CD4-positive, alpha-beta T cell treated with Interferon alpha-2 for 1 hour (primary cell): ENCODE measurements around the gene COPG1.

ENCODE experiments used
- DNase-seq, 2 donors: peaks; one replicate each; pipeline ENCODE4 v3.0.0-alpha.2; 2020 to 2022

Gene COPG1

DNA sequence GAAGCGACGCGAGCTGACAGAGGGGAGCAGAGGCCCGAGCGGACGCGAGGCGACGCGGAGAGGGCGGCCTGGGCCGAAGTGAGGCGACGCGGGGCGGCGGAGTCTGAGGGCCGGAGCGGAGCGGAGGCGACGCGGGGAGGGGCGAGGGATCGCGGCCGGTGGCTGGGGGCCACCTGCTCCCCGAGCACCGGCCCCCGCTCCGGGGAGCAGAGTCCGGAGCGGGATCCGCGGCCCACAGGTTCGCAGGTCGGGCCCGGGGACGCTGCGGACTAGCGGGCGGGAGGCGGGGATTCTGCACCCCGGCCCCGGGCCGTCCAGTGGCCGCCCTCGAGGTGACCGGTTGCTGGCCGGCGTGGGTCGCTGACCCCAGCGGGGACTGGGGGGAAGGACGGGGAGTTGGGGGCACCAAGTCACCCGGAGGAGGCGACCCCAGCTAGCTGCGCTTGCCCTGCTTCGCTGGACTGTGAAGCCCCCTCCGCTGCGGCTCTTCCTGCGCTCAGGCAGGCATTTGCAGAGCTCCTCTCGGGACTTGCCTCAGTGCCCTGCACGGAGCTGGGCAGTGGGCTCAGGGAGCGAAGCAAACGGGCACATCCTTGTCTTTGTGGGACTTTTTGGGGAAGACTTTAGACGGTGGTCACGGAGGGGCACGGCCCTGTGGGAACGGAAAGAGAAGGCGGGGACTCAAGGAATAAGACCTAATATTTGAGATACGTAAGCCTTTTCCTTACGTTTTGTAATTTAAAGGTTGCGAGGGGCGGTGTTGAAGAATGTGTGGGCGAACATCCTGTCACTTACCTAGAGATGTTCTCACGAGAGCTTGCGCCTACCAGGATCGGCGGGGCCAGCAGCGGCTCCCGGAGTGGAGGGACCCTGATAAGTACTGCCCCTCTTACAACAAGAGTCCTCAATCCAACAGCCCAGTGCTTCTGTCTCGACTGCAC is 29.8 kb downstream of the COPG1 start:
- peak; percentile 32 to 63 for DNase-seq

DNA sequence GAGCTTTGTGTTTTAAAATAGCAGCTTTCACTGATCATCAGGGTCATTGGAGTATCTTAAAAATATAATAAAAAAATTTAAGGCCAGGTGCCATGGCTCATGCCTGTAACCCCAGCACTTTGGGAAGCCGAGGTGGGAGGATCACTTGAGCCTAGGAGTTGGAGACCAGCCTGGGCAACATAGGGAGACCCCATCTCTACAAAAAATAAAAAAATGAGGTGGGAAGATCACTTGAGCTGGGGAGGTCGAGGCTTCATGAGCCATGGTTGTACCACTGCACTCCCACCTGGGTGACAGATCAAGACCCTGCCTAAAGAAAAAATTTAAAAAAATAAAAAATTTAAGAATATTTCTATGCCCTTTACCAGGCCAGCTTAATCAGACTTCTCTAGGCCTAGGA is 30.8 kb downstream of the COPG1 start:
- DNase-seq, result no peak

DNA sequence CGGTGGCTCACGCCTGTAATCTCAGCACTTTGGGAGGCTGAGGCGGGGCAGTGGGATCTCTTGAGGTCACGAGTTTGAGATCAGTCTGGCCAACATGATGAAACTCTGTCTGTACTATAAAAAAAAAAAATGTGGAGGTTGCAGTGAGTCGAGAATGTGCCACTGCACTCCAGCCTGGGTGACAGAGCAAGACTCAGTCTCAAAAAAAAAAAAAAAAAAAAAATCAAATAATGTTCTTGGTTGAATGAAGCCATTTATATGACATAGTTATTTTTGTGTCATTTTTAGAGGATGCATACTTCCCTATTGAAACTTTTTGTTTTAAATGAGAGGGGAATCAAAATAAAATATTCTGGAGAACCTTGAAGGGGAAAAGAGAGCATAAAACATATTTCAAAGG is 32.3 kb downstream of the COPG1 start:
- no peak for DNase-seq

DNA sequence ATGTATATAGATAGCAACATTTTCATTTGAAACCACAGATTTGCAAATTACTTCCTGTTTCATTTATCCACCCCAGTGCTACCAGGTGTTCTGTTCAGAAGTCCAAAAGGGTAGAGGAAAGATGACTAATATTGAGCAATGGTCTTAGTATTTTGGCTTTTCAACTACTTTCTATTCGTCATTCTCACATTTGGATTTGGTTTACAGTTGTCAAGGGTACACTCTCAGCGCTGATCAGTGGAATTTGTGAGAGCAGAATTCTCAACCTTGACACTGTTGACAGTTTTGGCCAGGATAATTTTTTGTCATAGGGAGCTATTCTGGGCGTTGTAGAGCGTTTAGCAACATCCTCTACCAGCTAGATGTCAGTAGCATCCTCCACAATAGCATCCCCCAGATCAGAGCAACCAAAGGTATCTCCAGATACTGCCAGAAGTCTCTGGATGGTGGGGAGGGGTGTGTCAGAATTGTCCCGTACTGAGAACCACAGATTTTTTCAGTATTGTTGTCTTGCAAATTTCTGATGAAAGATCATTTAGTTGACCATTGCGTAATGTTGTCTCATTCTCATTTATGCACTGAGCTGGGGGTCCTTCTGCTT is 33.4 kb downstream of the COPG1 start:
- DNase-seq, result peak in 1 of 2 donors; percentile 53

DNA sequence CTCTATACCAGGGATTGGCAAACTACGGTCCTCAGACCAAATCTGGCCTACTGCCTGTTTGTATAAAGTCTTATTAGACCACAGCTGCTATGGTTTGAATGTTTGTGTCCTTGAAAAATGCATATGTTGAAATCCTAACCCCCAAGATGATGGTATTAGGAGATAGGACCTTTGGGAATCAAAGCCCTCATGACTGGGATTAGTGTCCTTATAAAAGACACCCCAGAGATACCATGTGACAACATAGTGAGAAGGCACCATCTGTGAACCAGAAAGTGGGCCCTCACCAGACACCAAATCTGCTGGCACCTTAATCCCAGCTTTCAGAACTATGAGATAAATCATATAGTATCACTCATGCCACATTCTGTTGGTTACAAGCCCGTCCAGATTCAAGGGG is 36.7 kb downstream of the COPG1 start:
- no peak for DNase-seq

DNA sequence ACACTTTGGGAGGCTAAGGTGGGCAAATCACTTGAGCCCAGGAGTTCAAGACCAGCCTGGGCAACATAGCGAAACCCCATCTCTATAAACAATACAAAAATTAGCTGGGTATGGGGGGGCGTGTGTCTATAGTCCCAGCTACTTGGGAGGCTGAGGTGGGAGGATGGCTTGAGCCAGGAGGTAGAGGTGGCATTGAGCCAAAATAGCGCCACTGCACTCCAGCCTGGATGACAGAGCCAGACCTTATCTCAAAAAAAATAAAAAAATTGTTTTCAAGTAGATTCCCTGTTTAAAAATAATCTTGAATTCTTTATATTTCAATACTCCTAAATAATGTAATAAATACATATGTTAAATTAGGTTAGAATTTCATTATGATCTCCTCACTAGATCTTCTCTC is 39.0 kb downstream of the COPG1 start:
- DNase-seq, result no peak

DNA sequence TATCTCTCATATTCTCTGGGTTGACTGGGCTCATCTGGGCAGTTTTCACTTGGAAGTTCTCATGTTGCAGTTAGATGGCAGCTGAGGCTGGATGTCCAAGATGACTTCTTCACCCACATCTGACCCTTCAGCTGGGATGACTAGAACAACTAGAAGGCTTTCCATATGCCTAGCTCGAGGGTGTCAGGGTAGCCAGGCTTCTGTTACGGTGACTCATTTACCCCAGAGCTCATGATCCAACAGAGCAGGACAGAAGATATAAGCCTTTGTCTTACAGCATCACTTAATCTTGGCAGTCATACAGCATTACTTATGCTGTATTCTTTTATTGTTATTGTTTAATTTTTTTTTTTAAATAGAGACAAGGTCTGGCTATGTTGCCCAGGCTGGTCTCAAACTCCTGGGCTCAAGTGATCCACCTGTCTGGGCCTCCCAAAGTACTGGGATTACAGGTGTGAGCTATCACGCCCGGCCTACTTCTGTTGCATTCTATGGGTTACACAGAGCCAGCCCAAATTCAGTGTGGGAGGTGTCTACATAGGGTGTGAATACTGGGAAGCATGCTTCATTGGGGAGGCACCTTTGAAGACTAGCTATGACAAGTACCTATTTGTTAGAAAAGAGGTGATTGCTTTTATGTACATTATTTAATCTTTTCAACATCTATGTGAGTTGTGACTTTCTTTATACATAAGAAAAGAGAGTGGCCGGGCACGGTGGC is 40.0 kb downstream of the COPG1 start:
- no peak for DNase-seq

DNA sequence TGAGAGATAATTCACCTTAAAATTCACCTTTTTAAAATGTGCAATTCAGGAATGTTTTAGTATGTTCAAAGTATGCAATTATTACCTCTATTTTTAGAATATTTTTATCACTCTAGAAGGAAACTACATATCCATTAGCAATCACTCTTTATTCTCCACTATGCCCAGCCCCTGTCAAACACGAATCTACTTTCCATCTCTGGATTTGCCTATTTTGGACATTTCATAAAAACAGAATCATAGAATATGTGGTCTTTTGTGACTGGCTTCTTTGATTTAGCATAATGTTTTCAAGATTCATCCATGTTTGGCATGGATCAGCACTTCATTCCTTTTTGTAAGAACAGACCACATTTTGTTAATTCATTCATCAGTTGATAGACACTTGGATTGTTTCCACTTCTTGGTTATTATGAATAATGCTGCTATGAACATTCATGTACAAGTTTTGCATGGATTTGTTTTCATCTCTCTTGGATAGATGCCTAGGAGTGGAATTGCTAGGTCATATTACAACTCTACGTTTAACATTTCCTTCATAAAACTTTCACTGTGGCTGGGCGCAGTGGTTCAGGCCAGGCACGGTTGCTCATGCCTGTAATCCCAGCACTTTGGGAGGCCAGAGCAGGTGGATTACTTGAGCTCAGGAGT is 42.0 kb downstream of the COPG1 start:
- DNase-seq, result no peak

DNA sequence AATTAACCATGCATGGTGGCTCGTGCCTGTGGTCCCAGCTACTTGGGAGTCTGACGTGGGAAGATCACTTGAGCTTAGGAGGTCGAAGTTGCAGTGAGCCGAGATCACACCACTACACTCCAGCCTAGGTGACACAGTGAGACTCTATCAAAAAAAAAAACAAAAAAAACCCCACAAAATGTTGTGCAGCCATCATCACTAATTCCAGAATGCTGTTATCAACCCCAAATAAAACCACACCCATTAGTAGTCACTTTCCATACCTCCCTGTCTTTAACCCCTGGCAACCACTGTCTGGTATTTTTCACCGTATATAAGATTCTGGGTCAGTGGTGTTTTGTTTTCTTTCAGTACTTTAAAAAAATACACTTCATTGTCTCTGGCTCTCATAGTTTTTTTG is 45.9 kb downstream of the COPG1 start:
- DNase-seq, result no peak

DNA sequence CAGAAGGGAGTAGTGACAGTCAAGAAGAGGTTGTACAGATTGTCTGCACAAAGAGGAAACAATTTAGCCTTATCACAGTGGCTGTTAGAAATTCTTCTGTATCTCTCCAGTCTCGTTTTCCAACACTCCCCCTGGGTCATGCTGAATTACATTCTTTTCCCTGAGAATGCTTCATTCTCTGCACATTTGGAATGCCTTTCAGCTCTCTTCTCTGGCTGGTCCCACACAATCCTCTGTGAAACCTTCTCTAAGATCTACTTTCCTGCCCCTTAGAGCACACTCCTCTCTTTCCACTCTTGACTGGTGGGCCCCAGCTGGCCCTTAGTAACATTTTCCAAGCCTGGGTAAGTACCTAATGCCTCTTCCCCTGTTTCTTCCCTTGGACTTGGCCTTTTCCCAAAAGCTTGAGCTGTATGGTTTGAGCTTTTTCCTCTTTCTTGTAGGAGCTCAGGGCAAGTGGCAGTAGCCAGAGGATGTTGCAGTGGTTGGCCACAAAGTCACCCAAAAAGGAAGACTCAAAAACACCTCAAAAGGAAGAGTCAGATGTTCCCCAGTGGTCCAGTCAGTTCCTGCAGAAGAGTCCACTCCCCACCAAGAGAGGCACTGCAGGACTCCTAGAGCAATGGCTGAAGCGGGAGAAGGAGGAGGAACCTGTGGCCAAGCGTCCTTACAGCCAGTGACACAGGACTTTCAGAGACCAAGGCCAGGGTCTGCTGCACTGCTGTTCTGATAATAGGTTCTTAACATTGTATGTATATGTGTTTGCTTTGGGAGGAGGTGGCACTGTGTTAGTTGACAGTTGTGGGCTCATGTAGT is 54.9 kb downstream of the COPG1 start:
- DNase-seq, result no peak

DNA sequence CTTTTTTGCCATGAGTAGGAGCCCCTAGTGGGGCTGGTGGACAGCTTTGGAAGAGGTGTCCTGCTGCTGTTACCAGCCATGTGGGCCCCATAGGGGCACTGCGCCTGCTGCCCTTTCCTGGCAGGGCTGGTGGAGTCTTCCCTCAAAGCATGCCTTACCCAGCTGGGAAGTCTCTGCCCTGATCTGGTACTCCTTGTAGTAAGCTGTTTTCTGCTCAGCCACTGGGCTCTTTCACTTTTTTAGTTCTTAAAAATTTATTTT is 55.5 kb downstream of the COPG1 start:
- no peak for DNase-seq

DNA sequence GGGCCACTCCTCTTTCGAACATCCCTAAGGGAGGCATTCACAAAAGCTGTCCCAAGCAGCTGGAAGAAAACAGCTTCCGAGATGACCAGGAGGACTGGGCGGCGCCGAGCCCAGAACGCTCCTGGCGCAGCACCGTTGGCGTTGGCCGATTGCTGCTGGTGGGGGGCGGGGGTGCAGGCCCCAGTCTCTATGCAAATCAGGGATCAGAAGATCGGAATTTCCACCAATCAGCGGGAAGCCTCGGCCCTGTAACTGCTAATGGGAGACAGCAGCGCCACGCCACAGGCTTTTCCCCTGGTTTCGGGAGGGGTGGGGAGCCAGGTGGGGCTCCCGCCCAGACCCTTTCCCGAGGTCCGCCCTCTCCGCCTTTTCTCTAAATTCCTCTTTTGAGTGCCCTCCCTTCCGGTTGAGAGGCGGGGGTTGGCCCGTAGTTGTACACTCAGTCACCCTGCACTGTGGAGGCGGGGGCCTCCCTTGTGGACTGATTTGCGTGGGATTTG is 56.2 kb downstream of the COPG1 start:
- peak; percentile 42 to 45 for DNase-seq

DNA sequence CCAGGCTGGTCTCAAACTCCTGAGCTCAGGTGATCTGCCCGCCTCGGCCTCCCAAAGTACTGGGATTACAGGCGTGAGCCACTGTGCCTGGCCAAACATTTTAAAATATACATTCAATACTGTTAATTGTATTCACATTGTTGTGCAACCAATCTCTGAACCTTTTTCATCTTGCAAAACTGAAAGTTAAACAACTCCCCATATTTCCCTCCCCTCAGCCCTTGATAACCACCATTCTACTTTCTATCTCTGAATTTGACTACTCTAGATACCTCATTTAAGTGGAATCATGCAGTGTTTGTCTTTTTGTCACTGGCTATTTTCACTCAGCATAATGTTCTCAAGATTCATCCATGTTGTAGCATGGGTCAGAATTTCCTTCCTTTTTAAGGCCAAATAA is 59.2 kb downstream of the COPG1 start:
- DNase-seq, result no peak

DNA sequence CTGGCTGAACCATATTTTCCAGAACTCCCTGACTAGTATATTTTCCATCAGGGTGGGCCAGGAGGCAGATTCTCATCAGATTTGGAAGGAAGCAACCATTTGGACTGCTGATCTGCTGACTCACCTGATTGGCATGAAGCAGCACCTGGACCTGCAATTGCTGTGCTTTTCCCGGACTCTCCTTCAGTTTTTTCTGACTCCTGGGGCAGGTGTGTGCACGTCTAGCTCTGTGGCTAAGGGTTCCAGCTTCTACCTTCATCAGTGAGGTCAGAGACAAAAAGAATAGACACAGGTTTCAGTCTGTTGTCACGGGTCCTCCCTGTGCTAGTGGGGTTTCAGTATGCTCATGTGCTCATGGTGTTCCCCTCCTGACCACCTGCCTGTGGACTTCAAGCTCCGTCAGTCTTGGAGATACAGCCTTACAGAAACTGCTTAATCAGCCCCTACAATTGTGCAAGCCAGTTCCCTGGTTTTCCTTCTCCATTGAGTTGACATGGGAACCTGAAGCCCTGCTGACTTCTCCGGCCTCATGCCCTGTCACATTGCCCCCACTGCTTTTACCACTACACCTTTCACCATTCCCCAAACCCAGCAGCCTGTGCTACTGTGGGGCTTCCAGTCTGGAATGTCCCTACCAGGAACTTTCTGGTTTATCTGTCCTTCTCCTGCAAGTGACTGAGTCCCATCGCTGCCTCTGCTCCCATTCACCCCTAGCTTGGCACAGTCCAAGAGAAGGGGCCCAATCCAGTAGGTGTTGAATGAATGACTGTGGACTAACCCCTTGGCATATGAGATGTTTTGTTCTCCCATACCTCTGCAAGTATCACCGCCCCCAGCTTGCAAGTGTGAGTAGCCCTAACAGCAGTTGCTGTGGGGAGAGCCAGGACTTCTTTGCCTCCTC is 61.0 kb downstream of the COPG1 start:
- DNase-seq, result no peak

DNA sequence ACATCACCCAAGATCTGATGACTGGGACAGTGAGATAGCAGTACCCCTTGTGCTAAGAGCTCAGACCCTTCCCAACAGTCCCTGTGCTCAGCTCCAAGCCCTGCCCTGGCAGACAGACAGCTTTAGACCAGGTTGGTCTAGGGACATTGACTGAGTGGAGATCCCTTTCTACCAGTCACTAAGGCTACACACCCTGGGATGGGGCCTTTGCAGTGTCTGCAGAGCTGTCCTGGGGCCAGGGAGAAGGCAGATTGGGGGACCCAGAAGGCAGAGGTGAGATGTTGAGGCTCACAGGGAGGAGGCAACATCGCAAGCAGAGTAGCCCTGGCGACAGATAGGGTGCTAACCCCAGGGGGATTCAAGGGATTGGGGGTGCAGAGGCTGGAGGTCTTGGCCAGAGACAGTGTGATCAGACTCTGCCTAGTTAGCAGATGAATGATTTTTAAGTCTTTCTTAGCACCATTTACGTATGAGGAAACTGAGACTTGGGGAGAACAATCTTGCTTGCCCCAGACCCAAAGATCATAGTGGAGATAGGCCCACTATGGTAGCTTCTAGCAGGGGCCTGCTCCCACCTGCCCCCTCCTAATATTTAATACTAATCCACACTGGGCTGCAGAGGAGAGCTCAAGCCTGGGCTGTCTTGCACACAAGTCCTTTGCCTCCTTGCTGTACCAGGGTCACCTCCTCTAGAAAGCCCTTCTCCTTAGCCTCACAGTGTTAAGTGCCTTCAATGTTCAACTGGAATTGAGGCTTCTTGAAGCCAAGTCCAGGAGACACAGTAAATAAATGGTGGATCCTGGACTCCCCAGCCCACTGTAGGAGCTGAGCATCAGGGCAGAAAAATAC is 61.9 kb downstream of the COPG1 start:
- DNase-seq, result no peak

DNA sequence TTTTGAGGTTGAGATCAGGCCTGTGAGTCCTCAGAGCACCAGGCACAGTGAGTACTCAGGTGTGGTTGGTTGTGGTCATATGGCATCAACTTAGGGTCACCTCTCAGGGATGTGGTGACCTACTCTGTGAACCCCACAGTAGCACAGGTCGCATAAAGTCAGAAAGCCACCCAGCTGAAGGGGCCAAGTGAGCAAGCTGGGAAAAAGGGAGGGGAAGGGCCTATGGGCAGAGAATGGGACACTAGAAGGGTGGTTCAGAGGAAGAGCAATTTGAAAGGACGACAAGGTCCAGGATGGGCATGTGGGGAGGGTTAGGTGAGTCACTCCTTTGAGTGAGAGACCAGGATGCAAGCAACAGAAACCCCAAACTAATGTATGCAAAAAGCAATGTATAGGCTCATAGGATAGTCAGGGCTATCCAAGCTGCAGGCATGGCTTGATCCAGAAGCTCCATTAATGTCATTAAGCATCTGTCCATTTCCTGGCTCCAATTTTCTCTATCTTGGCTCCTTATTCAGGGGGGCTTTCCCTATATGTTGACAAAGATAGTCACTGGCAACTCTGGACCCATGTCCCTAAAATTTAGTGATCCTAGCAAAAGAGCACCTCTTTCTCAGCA is 62.7 kb downstream of the COPG1 start:
- DNase-seq, result peak in 1 of 2 donors; percentile 26

DNA sequence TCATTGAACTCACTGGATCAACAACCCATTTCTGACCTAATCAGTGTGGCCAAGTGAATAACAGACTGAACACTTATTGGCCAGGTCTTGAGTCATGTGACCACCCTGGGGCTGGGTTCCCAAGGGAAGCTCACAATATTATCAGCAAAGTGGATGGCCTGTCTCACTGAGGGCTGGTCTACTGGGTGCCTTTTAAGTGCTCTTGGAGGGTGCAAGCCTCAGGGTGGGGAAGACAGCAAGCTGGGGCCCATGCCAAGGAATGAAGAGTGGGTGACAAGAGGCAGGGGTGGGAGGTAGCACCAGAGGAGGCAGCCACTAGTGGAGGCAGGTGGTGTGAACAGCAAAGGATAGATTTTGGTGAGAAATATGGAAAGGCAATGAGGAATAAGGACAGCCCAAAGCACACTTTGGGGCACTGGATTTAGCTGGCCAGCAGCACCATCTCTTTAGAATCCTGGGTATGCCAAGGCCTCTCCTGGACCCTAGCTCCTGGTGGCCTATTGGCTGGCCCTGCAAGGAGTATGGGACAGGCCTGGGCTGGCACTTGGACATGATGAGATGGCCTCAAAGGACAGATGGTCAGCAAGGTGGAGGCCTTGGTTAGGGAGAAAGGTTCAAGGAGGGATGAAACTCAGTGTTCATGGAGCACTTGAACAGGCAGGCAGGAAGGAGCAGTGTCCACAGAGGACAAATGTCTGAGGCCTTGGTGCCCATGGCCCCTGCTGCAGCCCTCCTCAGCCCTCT is 63.4 kb downstream of the COPG1 start:
- no peak for DNase-seq

DNA sequence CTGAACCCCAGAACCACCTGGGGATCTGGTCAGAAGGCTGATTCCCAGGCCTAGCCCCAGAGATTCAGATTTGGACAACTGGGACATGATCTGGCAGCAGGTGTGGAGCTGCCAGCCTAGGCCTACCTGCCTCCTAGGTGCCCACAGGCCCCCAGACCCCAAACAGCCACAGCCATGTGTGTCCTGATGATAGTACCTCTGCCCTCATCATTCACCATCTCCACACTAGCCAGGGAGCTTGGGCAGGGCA is 63.9 kb downstream of the COPG1 start:
- DNase-seq, result peak in 1 of 2 donors; percentile 14

DNA sequence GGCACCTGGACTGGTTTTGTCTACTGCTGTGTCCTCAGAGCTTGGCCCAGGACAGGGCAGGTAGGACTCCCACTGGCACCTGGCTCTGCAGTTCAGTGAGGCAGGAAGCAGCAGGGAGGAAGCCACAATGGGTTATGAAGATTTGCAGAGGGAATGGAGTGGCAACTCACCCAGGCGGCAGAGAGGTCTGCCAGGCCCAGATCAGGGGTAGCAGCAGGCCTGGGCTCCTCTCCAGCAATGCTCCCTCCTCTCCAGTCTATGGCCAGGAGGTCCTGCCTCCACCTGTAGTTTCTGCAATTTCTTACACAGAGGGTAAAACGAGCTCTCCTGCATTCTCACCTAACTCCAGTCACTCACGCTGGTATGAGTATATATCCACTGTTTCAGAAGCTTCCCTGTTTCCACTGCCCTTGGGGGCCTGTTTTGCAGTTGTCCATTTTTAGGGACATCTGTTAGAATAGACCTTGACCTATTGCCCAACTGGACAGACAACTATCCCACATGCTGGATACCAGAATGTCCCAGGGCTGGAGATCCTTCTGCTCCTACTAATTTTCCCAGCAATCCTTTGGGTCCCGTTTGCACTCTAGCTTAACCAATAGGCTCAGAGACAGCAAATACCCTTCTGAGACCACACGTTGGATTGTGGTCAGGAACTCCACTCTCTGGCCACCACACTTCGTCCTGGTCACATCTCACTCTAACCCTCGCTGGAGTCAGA is 64.4 kb downstream of the COPG1 start:
- peak in 1 of 2 donors; percentile 27 for DNase-seq
